H1 (cell line): ENCODE results near the gene GRK3. TPM values are rescaled to one million over a fixed set of nuclear protein-coding genes. Genes with fewer than 3 reads are reported as not detected.

Experiments
- CTCF ChIA-PET: fragments of 300-600 bp; sonication (Branson Sonifier 250); formaldehyde crosslinking; loops from one replicate; lab custom pipeline; 2021; ENCODE audit not compliant: partially characterized antibody; lab: Charles Lee
- POLR2A ChIA-PET: fragments of 300-600 bp; sonication (Branson Sonifier 250); formaldehyde crosslinking; loops from one replicate; lab custom pipeline; 2021; ENCODE audit warnings: inconsistent platforms; ENCODE audit not compliant: partially characterized antibody; lab: Charles Lee
- DNase-seq, 2 experiments: peaks; one replicate each; pipeline versions ENCODE4 v3.0.0 to v3.0.0-alpha.2; 2010 to 2022; ENCODE audit warnings: low spot score in 2 of 2, low read depth in 1 of 2, mixed read lengths in 1 of 2
- FAIRE-seq: peaks from 2 replicates; lab custom pipeline; 2011; peaks lifted over from hg19 to GRCh38; lab: Jason Lieb, UNC
- H2AFZ ChIP-seq: 2 replicates; pipeline ENCODE4 v1.8.1; 2012; ENCODE audit warnings: low read length, inconsistent platforms
- H2AK5ac ChIP-seq: 2 replicates; pipeline ENCODE4 v1.6.1; 2013; ENCODE audit warnings: low read depth, low read length
- H2BK120ac ChIP-seq: replicated peaks from 2 replicates; pipeline ENCODE3; 2013; ENCODE audit warnings: low read depth, low read length, inconsistent platforms
- H2BK12ac ChIP-seq: 2 replicates; pipeline ENCODE4 v1.6.1; 2013; ENCODE audit warnings: low read depth, low read length
- H2BK15ac ChIP-seq: 2 replicates; pipeline ENCODE4 v1.6.1; 2013; ENCODE audit warnings: low read length
- H2BK20ac ChIP-seq: 2 replicates; pipeline ENCODE4 v1.6.1; 2013; ENCODE audit warnings: low read length
- H2BK5ac ChIP-seq: 2 replicates; pipeline ENCODE4 v1.6.1; 2013; ENCODE audit warnings: low read depth, low read length
- H3K14ac ChIP-seq: 2 replicates; pipeline ENCODE4 v1.6.1; 2013; ENCODE audit warnings: inconsistent platforms; ENCODE audit not compliant: insufficient read length
- H3K18ac ChIP-seq: 2 replicates; pipeline ENCODE4 v1.6.1; 2013; ENCODE audit warnings: low read length; ENCODE audit errors: extremely low read depth
- H3K23ac ChIP-seq: 2 replicates; pipeline ENCODE4 v1.6.1; 2013; ENCODE audit warnings: inconsistent platforms; ENCODE audit not compliant: insufficient read length
- H3K23me2 ChIP-seq: 2 replicates; pipeline ENCODE4 v1.6.1; 2013; ENCODE audit warnings: low read depth, low read length
- H3K27ac ChIP-seq: 2 replicates; pipeline ENCODE4 v1.6.1; 2011; ENCODE audit warnings: low read depth, low read length, inconsistent platforms
- H3K27me3 ChIP-seq, 4 experiments: replicated peaks in 1 of 4; 1 replicate in 1 of 4; 2 replicates in 3 of 4; pipeline versions ENCODE4 v1.6.1 to v1.8.1; 2011 to 2013; ENCODE audit warnings: low read length in 3 of 4, mild to moderate bottlenecking in 3 of 4, inconsistent platforms in 2 of 4, mixed read lengths in 2 of 4, moderate library complexity in 1 of 4; ENCODE audit not compliant: control insufficient read depth in 3 of 4, insufficient read depth in 3 of 4; ENCODE audit errors: extremely low read depth in 1 of 4
- H3K36me3 ChIP-seq, 4 experiments: 2 replicates each; pipeline versions ENCODE4 v1.6.1 to v1.8.1; 2011 to 2013; ENCODE audit warnings: mild to moderate bottlenecking in 4 of 4, low read length in 3 of 4, moderate library complexity in 2 of 4, control low read depth in 1 of 4, inconsistent platforms in 1 of 4; ENCODE audit not compliant: insufficient read depth in 4 of 4, control insufficient read depth in 2 of 4
- H3K4ac ChIP-seq: replicated peaks from 2 replicates; pipeline ENCODE3; 2013; ENCODE audit warnings: low read length, low read depth, mixed read lengths, inconsistent platforms; ENCODE audit not compliant: insufficient read length
- H3K4me1 ChIP-seq, 4 experiments: replicated peaks in 1 of 4; 1 replicate in 1 of 4; 2 replicates in 3 of 4; pipeline versions ENCODE4 v1.6.1 to v1.8.1; 2011 to 2013; ENCODE audit warnings: low read length in 3 of 4, inconsistent platforms in 2 of 4, mixed read lengths in 1 of 4; ENCODE audit not compliant: insufficient read depth in 4 of 4, control insufficient read depth in 3 of 4
- H3K4me2 ChIP-seq, 2 experiments: 2 replicates each; pipeline versions ENCODE4 v1.6.1 to v1.8.1; 2011 to 2013; ENCODE audit warnings: low read depth in 2 of 2, low read length in 2 of 2, control low read depth in 1 of 2, inconsistent platforms in 1 of 2, mild to moderate bottlenecking in 1 of 2; ENCODE audit not compliant: insufficient read depth in 1 of 2
- H3K4me3 ChIP-seq, 4 experiments: fragments of 200-600, 300-600 bp in 1 of 4; sonication (generic), shearing (Covaris generic), sonication (Bioruptor Twin) in 1 of 4; 2 replicates each; pipeline versions ENCODE4 v1.5.1 to v1.8.1; 2011 to 2016; ENCODE audit warnings: low read length in 4 of 4, low read depth in 3 of 4, control low read depth in 2 of 4, inconsistent platforms in 2 of 4, mild to moderate bottlenecking in 2 of 4, mixed read lengths in 1 of 4, moderate library complexity in 1 of 4; ENCODE audit not compliant: insufficient read depth in 2 of 4; ENCODE audit errors: extremely low read depth in 1 of 4
- H3K56ac ChIP-seq: replicated peaks from 2 replicates; pipeline ENCODE3; 2013; ENCODE audit warnings: low read depth, mild to moderate bottlenecking, mixed read lengths, low read length, inconsistent platforms; ENCODE audit not compliant: insufficient read length
- H3K79me1 ChIP-seq: 2 replicates; pipeline ENCODE4 v1.6.1; 2013; ENCODE audit warnings: low read depth, low read length, control low read depth
- H3K79me2 ChIP-seq, 2 experiments: 2 replicates each; pipeline versions ENCODE4 v1.6.1 to v1.8.1; 2012 to 2013; ENCODE audit warnings: low read length in 2 of 2, mild to moderate bottlenecking in 2 of 2, inconsistent platforms in 1 of 2; ENCODE audit not compliant: insufficient read depth in 2 of 2, control insufficient read depth in 1 of 2
- H3K9ac ChIP-seq, 4 experiments: replicated peaks in 1 of 4; 1 replicate in 1 of 4; 2 replicates in 3 of 4; pipeline versions ENCODE4 v1.6.1 to v1.8.1; 2011 to 2013; ENCODE audit warnings: low read depth in 3 of 4, low read length in 3 of 4, control low read depth in 2 of 4, mild to moderate bottlenecking in 2 of 4, moderate library complexity in 2 of 4, inconsistent platforms in 1 of 4; ENCODE audit errors: extremely low read depth in 1 of 4
- H3K9me3 ChIP-seq, 2 experiments: 2 replicates each; pipeline versions ENCODE4 v1.6.1 to v1.8.1; 2012 to 2013; ENCODE audit warnings: mild to moderate bottlenecking in 2 of 2, moderate library complexity in 2 of 2, control low read depth in 1 of 2, inconsistent platforms in 1 of 2, low read depth in 1 of 2, low read length in 1 of 2, mixed read lengths in 1 of 2; ENCODE audit not compliant: insufficient read depth in 2 of 2
- H4K20me1 ChIP-seq, 2 experiments: replicated peaks in 1 of 2; 2 replicates each; pipeline versions ENCODE3 to v1.8.1; 2011 to 2013; ENCODE audit warnings: inconsistent platforms in 2 of 2, low read length in 2 of 2, mild to moderate bottlenecking in 1 of 2; ENCODE audit not compliant: insufficient read depth in 2 of 2, control insufficient read depth in 1 of 2
- H4K5ac ChIP-seq: 2 replicates; pipeline ENCODE4 v1.6.1; 2013; ENCODE audit warnings: low read length, low read depth, mixed read lengths, inconsistent platforms; ENCODE audit not compliant: insufficient read length
- H4K8ac ChIP-seq: 2 replicates; pipeline ENCODE4 v1.8.0; 2013; ENCODE audit warnings: mild to moderate bottlenecking, moderate library complexity, low read length, inconsistent platforms; ENCODE audit not compliant: insufficient read depth; ENCODE audit errors: extremely low read depth
- H4K91ac ChIP-seq: replicated peaks from 2 replicates; pipeline ENCODE3; 2013; ENCODE audit warnings: low read length, mixed read lengths, inconsistent platforms; ENCODE audit not compliant: insufficient read length
- CBX8 ChIP-seq: fragments of 300-800, 300-1000 bp; sonication (generic); IDR thresholded peaks from 2 replicates; pipeline ENCODE4 v1.7.1; 2016; ENCODE audit warnings: low read depth, low read length, borderline replicate concordance
- KDM1A ChIP-seq: fragments of 200-600, 300-600 bp; sonication (generic); IDR thresholded peaks from 2 replicates; pipeline ENCODE4 v1.7.1; 2016; ENCODE audit warnings: mild to moderate bottlenecking, low read length, borderline replicate concordance
- RAD21 ChIP-seq, 2 experiments: IDR thresholded peaks in 1 of 2; conservative IDR thresholded peaks in 1 of 2; 2 replicates each; pipeline ENCODE4 v1.6.1; 2011; ENCODE audit warnings: low read depth in 2 of 2, low read length in 2 of 2, improper control_type of control experiment in 1 of 2, inconsistent platforms in 1 of 2, mild to moderate bottlenecking in 1 of 2, moderate library complexity in 1 of 2
- polyA plus RNA-seq, 7 experiments: library from polyadenylated mRNA; depleted of rRNA in 3 of 7; stranded (reverse) in 5 of 7; unstranded in 2 of 7; fragments of >200 nt in 5 of 7; fragments of 200-250 nt in 2 of 7; gene quantifications; 1 replicate in 5 of 7; 2 replicates in 1 of 7; 4 replicates in 1 of 7; pipeline versions ENCODE4 v1.2.1 to v1.2.3, GENCODE V29; 2011 to 2013; ENCODE audit warnings: missing spikeins in 2 of 7, mixed read lengths in 2 of 7
- total RNA-seq: library from RNA; stranded (reverse); fragmentation: NEBNext Ultra II Directional; extraction: Animal tissue kit (Norgen Biotek cat#: 25700); gene quantifications from 2 replicates; pipeline ENCODE4 v1.2.1, GENCODE V29; 2021
- TF ChIP-seq, protein P1 (sequence below), 3 experiments: IDR thresholded peaks; 1 replicate in 2 of 3; 2 replicates in 1 of 3; pipeline versions ENCODE4 v1.5.1 to v1.6.1; 2011; ENCODE audit warnings: low read length in 3 of 3, mild to moderate bottlenecking in 3 of 3, inconsistent platforms in 2 of 3, low read depth in 1 of 3, moderate library complexity in 1 of 3; ENCODE audit not compliant: insufficient read depth in 1 of 3; ENCODE audit errors: control extremely low read depth in 1 of 3

Gene GRK3
- total and polyA plus RNA-seq, 2 of the 8 experiments (the other 6 are each of a cell fraction or from before 2014, with no cell fraction given) = 7.5 to 35.3 TPM

GRCh38 chr22:25702040-25702439 lies 137.6 kb downstream of the GRK3 start:
- no peak overlapping the region for H3K56ac ChIP-seq
- POLR2A ChIA-PET = no interaction called here
- no peak overlapping the region for H3K14ac ChIP-seq
- H3K4me3 ChIP-seq = no peak overlapping the region
- H3K9ac ChIP-seq = no peak overlapping the region
- no peak overlapping the region for H3K27ac ChIP-seq
- H3K36me3 ChIP-seq = 0 out of 8 replicates have a peak, but pooled peaks cover 0 to 2% (median 0%) of the 10 kb centered on the region in 4 experiments
- no peak overlapping the region for H2BK12ac ChIP-seq
- H3K79me2 ChIP-seq = no peaks in the 10 kb centered on the region
- H3K4me1 ChIP-seq = no peaks in the 10 kb centered on the region
- H4K8ac ChIP-seq = no peak overlapping the region
- H3K4ac ChIP-seq = no peak overlapping the region
- no peaks in the 10 kb centered on the region; the same call in 1 of the 2 replicates for H3K23me2 ChIP-seq
- no peak overlapping the region for H3K23ac ChIP-seq
- no peak overlapping the region for H2BK20ac ChIP-seq
- H2AK5ac ChIP-seq = no peak overlapping the region
- no peak overlapping the region for H2BK5ac ChIP-seq
- FAIRE-seq = no peak
- H3K27me3 ChIP-seq = no peaks in the 10 kb centered on the region
- no peak overlapping the region for H4K5ac ChIP-seq
- H2BK15ac ChIP-seq = no peak overlapping the region
- H2AFZ ChIP-seq = no peak overlapping the region
- H4K91ac ChIP-seq = no peak overlapping the region
- CTCF ChIA-PET = interaction anchor here (0.6 to 1.4 kb wide), 4 partner anchors 10 to 240 kb away, joined by 3 read pairs; no protein-coding TSS in a partner anchor
- no peak for DNase-seq
- peaks cover 0 to 1% of the 10 kb centered on the region in 2 experiments for H4K20me1 ChIP-seq
- H3K9me3 ChIP-seq = no peaks in the 10 kb centered on the region
- no peaks in the 10 kb centered on the region for H3K79me1 ChIP-seq
- no peak overlapping the region for H3K4me2 ChIP-seq
- TF ChIP-seq RAD21 (IDR thresholded peaks at IDR 0.05 in 1 of 2, conservative IDR thresholded peaks at IDR 0.05 in 1 of 2; ENCODE audit: low read depth in 2 of 2, low read length in 2 of 2) = peak in 1 of 2 experiments; percentile 51; a peak in 3 of 4 replicates
- TF ChIP-seq, protein P1, sequence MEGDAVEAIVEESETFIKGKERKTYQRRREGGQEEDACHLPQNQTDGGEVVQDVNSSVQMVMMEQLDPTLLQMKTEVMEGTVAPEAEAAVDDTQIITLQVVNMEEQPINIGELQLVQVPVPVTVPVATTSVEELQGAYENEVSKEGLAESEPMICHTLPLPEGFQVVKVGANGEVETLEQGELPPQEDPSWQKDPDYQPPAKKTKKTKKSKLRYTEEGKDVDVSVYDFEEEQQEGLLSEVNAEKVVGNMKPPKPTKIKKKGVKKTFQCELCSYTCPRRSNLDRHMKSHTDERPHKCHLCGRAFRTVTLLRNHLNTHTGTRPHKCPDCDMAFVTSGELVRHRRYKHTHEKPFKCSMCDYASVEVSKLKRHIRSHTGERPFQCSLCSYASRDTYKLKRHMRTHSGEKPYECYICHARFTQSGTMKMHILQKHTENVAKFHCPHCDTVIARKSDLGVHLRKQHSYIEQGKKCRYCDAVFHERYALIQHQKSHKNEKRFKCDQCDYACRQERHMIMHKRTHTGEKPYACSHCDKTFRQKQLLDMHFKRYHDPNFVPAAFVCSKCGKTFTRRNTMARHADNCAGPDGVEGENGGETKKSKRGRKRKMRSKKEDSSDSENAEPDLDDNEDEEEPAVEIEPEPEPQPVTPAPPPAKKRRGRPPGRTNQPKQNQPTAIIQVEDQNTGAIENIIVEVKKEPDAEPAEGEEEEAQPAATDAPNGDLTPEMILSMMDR (IDR thresholded peaks at IDR 0.05; ENCODE audit: control extremely low read depth in 1 of 3, insufficient read depth in 1 of 3, low read depth in 1 of 3, low read length in 3 of 3) = peak in 1 of 3 experiments; percentile 8; a peak in 1 of 4 replicates
- TF ChIP-seq KDM1A = no peak
- no peak for TF ChIP-seq CBX8
- H3K18ac ChIP-seq = no peak overlapping the region
- no peak overlapping the region for H2BK120ac ChIP-seq
